GM21717 (cell line): Measurements from ENCODE around the gene CDH22.

Experiments used
- ATAC-seq: cut with Tn5 transposase; IDR thresholded peaks from one replicate; pipeline ENCODE4 v1.9.1; 2021; ENCODE audit warnings: mild to moderate bottlenecking, moderate library complexity; ENCODE audit not compliant: unreplicated experiment

Gene CDH22

GRCh38 chr20:46308258-46309157 is at the start of gene CDH22:
Gene CDH22 (minus strand): TSS chr20:46308498. CDS start chr20:46251294, 57,204 bp downstream.
- ATAC-seq = no peak

- no peak for ATAC-seq
These were observed 48.8 kb upstream of the CDH22 start for GRCh38 chr20:46357030-46357514.

- no peak for ATAC-seq
These were observed 48.1 kb upstream of the CDH22 start for GRCh38 chr20:46356195-46357029.

- no peak for ATAC-seq
These were observed 47.5 kb upstream of the CDH22 start for GRCh38 chr20:46355778-46356177.

GRCh38 chr20:46354920-46355654 is 46.8 kb upstream of the CDH22 start:
- ATAC-seq = no peak

- no peak for ATAC-seq
These were observed 45.9 kb upstream of the CDH22 start for GRCh38 chr20:46354207-46354555.

- no peak for ATAC-seq
These were observed 45.4 kb upstream of the CDH22 start for GRCh38 chr20:46353500-46354206.

GRCh38 chr20:46352370-46352938 is 44.2 kb upstream of the CDH22 start:
- no peak for ATAC-seq

GRCh38 chr20:46351357-46352058 is 43.2 kb upstream of the CDH22 start:
- ATAC-seq = no peak

GRCh38 chr20:46350986-46351267 is 42.6 kb upstream of the CDH22 start:
- ATAC-seq = no peak

- no peak for ATAC-seq
These were observed 42.1 kb upstream of the CDH22 start for GRCh38 chr20:46350201-46350985.

- no peak for ATAC-seq
These were observed 41.4 kb upstream of the CDH22 start for GRCh38 chr20:46349742-46350056.

GRCh38 chr20:46349035-46349741 is 40.9 kb upstream of the CDH22 start:
- no peak for ATAC-seq

- no peak for ATAC-seq
These were observed 39.8 kb upstream of the CDH22 start for GRCh38 chr20:46347841-46348803.

- no peak for ATAC-seq
These were observed 38.5 kb upstream of the CDH22 start for GRCh38 chr20:46346770-46347169.

- no peak for ATAC-seq
These were observed 36.3 kb upstream of the CDH22 start for GRCh38 chr20:46344488-46345162.

- no peak for ATAC-seq
These were observed 35.7 kb upstream of the CDH22 start for GRCh38 chr20:46343975-46344357.
